Measurements from ENCODE around the gene AOPEP. TPM values are rescaled to one million over a fixed set of nuclear protein-coding genes. Genes with fewer than 3 reads are reported as not detected.

Gene AOPEP
- total RNA-seq, 1 experiment from 2014 or later: 15.0 TPM

- Histone ChIP-seq H4K8ac (replicated peaks; ENCODE audit: insufficient read length, low read depth, low read length) (no peak overlapping the region), H3K27ac (ENCODE audit: insufficient read length, low read depth, low read length) (no peak overlapping the region), H3K27me3 (ENCODE audit: insufficient read depth, low read length) (no peaks in the 10 kb centered on the region), H2BK15ac (ENCODE audit: low read depth, low read length) (no peak overlapping the region), H2AK5ac (ENCODE audit: insufficient read length, low read length) (no peak overlapping the region), H2BK120ac (ENCODE audit: low read depth, low read length, poor library complexity, severe bottlenecking) (no peak overlapping the region), H3K18ac (ENCODE audit: insufficient read length, low read depth, low read length) (no peak overlapping the region), H2BK20ac (ENCODE audit: low read depth, low read length, poor library complexity, severe bottlenecking) (no peak overlapping the region), H3K9me3 (ENCODE audit: control insufficient read depth, low read depth, low read length) (no peaks in the 10 kb centered on the region), H3K4me1 (ENCODE audit: insufficient read depth, low read length) (no peaks in the 10 kb centered on the region), H2BK12ac (ENCODE audit: insufficient read length, low read depth, low read length) (no peak overlapping the region), H3T11ph (ENCODE audit: low read length) (no peak overlapping the region), H4K20me1 (ENCODE audit: control insufficient read depth, insufficient read depth, insufficient read length) (no peaks in the 10 kb centered on the region), H3K4me2 (ENCODE audit: insufficient read depth, insufficient read length, low read length) (no peak overlapping the region), H2BK5ac (ENCODE audit: insufficient read length, low read length) (no peak overlapping the region), H3K9ac (ENCODE audit: extremely low read depth, insufficient read length, low read length) (no peak overlapping the region), H3K4ac (ENCODE audit: low read depth, low read length) (no peak overlapping the region), H3K14ac (ENCODE audit: insufficient read depth, low read length) (no peak overlapping the region), H4K5ac (ENCODE audit: insufficient read length, low read depth, low read length) (no peak overlapping the region), H3K79me2 (ENCODE audit: insufficient read depth, low read length) (no peaks in the 10 kb centered on the region), H3K23me2 (ENCODE audit: insufficient read length, low read depth, low read length, poor library complexity, severe bottlenecking) (no peaks in the 10 kb centered on the region), H3K56ac (ENCODE audit: insufficient read length, low read depth, low read length) (no peak overlapping the region), H3K23ac (ENCODE audit: insufficient read length, low read depth, low read length) (no peak overlapping the region), H3K79me1 (ENCODE audit: insufficient read depth, low read depth, low read length, poor library complexity, severe bottlenecking) (no peaks in the 10 kb centered on the region), H4K91ac (ENCODE audit: insufficient read length, low read depth, low read length) (no peak overlapping the region), H2AFZ (ENCODE audit: low read length) (no peak overlapping the region)
- no peak overlapping the region for H3K27ac Mint-ChIP-seq
- H3K36me3 Mint-ChIP-seq (ENCODE audit: insufficient read depth in 1 of 3, low read depth in 3 of 3): no peaks in the 10 kb centered on the region
- H3K4me1 Mint-ChIP-seq: peaks cover 5 to 14% of the 10 kb centered on the region in 2 experiments
- DNase-seq: no peak
- no peaks in the 10 kb centered on the region for H3K27me3 Mint-ChIP-seq (ENCODE audit: low read depth)
- TF ChIP-seq CTCF (conservative IDR thresholded peaks at IDR 0.05): no peak
- H3K9me3 Mint-ChIP-seq: no peaks in the 10 kb centered on the region
- no CpG with 5 or more reads among the region's 6 CpGs for WGBS (ENCODE audit: extremely low coverage, insufficient read length, low lambda C conversion rate)
- H3K4me3 Mint-ChIP-seq: no peak overlapping the region
Measured at GRCh38 chr9:95026148-95026524, 299.6 kb downstream of the AOPEP start.
